ENCODE data around the gene STK17A. TPM values are rescaled to one million over a fixed set of nuclear protein-coding genes. Genes with fewer than 3 reads are reported as not detected.
A peak's percentile ranks its signal among the peaks of the same experiment; 100 is the strongest.

Gene STK17A
- total and polyA plus RNA-seq, 2 donors (not counting 1 experiment from before 2014, with no cell fraction given), result 46.8 to 53.2 TPM

- no peak overlapping the region for H2AFZ ChIP-seq (ENCODE audit: low read length)
- H3K27me3 ChIP-seq (ENCODE audit: control insufficient read depth, insufficient read depth, low read length), result no peaks in the 10 kb centered on the region
- no peak overlapping the region for H3K9ac ChIP-seq (ENCODE audit: insufficient read depth, low read length)
- peak; percentile 32 to 93 for DNase-seq (ENCODE audit: low read depth in 2 of 2)
- H3K9me3 ChIP-seq (ENCODE audit: control insufficient read depth, insufficient read depth, low read depth, low read length), result no peaks in the 10 kb centered on the region
- H3K79me2 ChIP-seq (ENCODE audit: control insufficient read depth, insufficient read depth, low read length), result peaks cover 11% of the 10 kb centered on the region
- no peak overlapping the region for H3K27ac ChIP-seq (ENCODE audit: insufficient read depth, low read length)
- H3K4me2 ChIP-seq (ENCODE audit: extremely low read depth, insufficient read depth, low read length), result no peak overlapping the region
- no peak overlapping the region for H3K4me3 ChIP-seq (replicated peaks in 1 of 4; ENCODE audit: control extremely low read depth in 1 of 4, insufficient read depth in 1 of 4, low read depth in 3 of 4, low read length in 4 of 4)
- peaks cover 13% of the 10 kb centered on the region for H3K4me1 ChIP-seq (ENCODE audit: control insufficient read depth, extremely low read depth, insufficient read depth, low read length)
- no peaks in the 10 kb centered on the region for H4K20me1 ChIP-seq (ENCODE audit: control insufficient read depth, extremely low read depth, insufficient read depth, low read length)
- TF ChIP-seq EZH2 (IDR thresholded peaks at IDR 0.05; ENCODE audit: low read length, missing control alignments), result no peak
- no peak for TF ChIP-seq CTCF (conservative IDR thresholded peaks at IDR 0.05 in 1 of 2, IDR thresholded peaks at IDR 0.05 in 1 of 2; ENCODE audit: low read depth in 1 of 2, low read length in 2 of 2)
- H3K36me3 ChIP-seq (ENCODE audit: control insufficient read depth, insufficient read depth, low read length), result peaks cover 11% of the 10 kb centered on the region
These were observed 53.2 kb downstream of the STK17A start for GRCh38 chr7:43636093-43636492.

- Histone ChIP-seq H4K20me1 (ENCODE audit: control insufficient read depth, extremely low read depth, insufficient read depth, low read length) (no peaks in the 10 kb centered on the region), H3K9me3 (ENCODE audit: control insufficient read depth, insufficient read depth, low read depth, low read length) (no peaks in the 10 kb centered on the region), H3K4me2 (ENCODE audit: extremely low read depth, insufficient read depth, low read length) (no peak overlapping the region), H3K4me3 (replicated peaks in 1 of 4; ENCODE audit: control extremely low read depth in 1 of 4, insufficient read depth in 1 of 4, low read depth in 3 of 4, low read length in 4 of 4) (no peak overlapping the region), H3K27ac (ENCODE audit: insufficient read depth, low read length) (no peak overlapping the region), H2AFZ (ENCODE audit: low read length) (no peak overlapping the region), H3K4me1 (ENCODE audit: control insufficient read depth, extremely low read depth, insufficient read depth, low read length) (peaks cover 13% of the 10 kb centered on the region), H3K27me3 (ENCODE audit: control insufficient read depth, insufficient read depth, low read length) (no peaks in the 10 kb centered on the region), H3K79me2 (ENCODE audit: control insufficient read depth, insufficient read depth, low read length) (peaks cover 12% of the 10 kb centered on the region), H3K9ac (ENCODE audit: insufficient read depth, low read length) (no peak overlapping the region), H3K36me3 (ENCODE audit: control insufficient read depth, insufficient read depth, low read length) (peaks cover 12% of the 10 kb centered on the region)
- TF ChIP-seq CTCF (conservative IDR thresholded peaks at IDR 0.05 in 1 of 2, IDR thresholded peaks at IDR 0.05 in 1 of 2; ENCODE audit: low read depth in 1 of 2, low read length in 2 of 2) (no peak), EZH2 (IDR thresholded peaks at IDR 0.05; ENCODE audit: low read length, missing control alignments) (no peak)
- peak in 1 of 2 donors; percentile 73 for DNase-seq (ENCODE audit: low read depth in 2 of 2)
These were observed 54.4 kb downstream of the STK17A start for GRCh38 chr7:43637114-43637806.

GRCh38 chr7:43639858-43640491 lies 57.1 kb downstream of the STK17A start:
- Histone ChIP-seq H4K20me1 (ENCODE audit: control insufficient read depth, extremely low read depth, insufficient read depth, low read length) (no peaks in the 10 kb centered on the region), H3K9ac (ENCODE audit: insufficient read depth, low read length) (peak overlapping the region; percentile 36), H3K36me3 (ENCODE audit: control insufficient read depth, insufficient read depth, low read length) (peaks cover 11% of the 10 kb centered on the region), H3K79me2 (ENCODE audit: control insufficient read depth, insufficient read depth, low read length) (peaks cover 10% of the 10 kb centered on the region), H3K27me3 (ENCODE audit: control insufficient read depth, insufficient read depth, low read length) (no peaks in the 10 kb centered on the region), H2AFZ (ENCODE audit: low read length) (no peak overlapping the region), H3K9me3 (ENCODE audit: control insufficient read depth, insufficient read depth, low read depth, low read length) (no peaks in the 10 kb centered on the region), H3K4me2 (ENCODE audit: extremely low read depth, insufficient read depth, low read length) (peak overlapping the region; percentile 52), H3K27ac (ENCODE audit: insufficient read depth, low read length) (peak overlapping the region; percentile 84), H3K4me1 (ENCODE audit: control insufficient read depth, extremely low read depth, insufficient read depth, low read length) (peaks cover 13% of the 10 kb centered on the region), H3K4me3 (replicated peaks in 1 of 4; ENCODE audit: control extremely low read depth in 1 of 4, insufficient read depth in 1 of 4, low read depth in 3 of 4, low read length in 4 of 4) (no peak overlapping the region)
- no peak for TF ChIP-seq CTCF (conservative IDR thresholded peaks at IDR 0.05 in 1 of 2, IDR thresholded peaks at IDR 0.05 in 1 of 2; ENCODE audit: low read depth in 1 of 2, low read length in 2 of 2)
- no peak for TF ChIP-seq EZH2 (IDR thresholded peaks at IDR 0.05; ENCODE audit: low read length, missing control alignments)
- peak; percentile 89 to 93 for DNase-seq (ENCODE audit: low read depth in 2 of 2)
